CD4-positive, alpha-beta T cell (primary cell): ENCODE measurements around the gene STAM2. TPM values are rescaled to one million over a fixed set of nuclear protein-coding genes. Genes with fewer than 3 reads are reported as not detected.

ENCODE experiments used
- ATAC-seq: fragments of 200-7000 bp; cut with Tn5 transposase; one replicate; pipeline ENCODE4 v1.10.0; 2022; ENCODE audit warnings: mild to moderate bottlenecking; ENCODE audit not compliant: poor library complexity
- CTCF ChIA-PET: fragments of 350-600 bp; sonication (Branson Sonifier 250); formaldehyde crosslinking; loops from one replicate; lab custom pipeline; 2021; ENCODE audit warnings: antibody characterized with exemption, inconsistent platforms; lab: Charles Lee
- POLR2A ChIA-PET: fragments of 350-600 bp; sonication (Branson Sonifier 250); formaldehyde crosslinking; loops from one replicate; lab custom pipeline; 2021; ENCODE audit warnings: antibody characterized with exemption, inconsistent platforms; lab: Charles Lee
- DNase-seq, 14 experiments: peaks; one replicate each; pipeline ENCODE4 v3.0.0-alpha.2; 2013 to 2020; ENCODE audit warnings: mixed read lengths in 2 of 14
- H3K27ac ChIP-seq, 2 donors: one replicate each; pipeline versions ENCODE4 v1.5.1 to v1.7.0; 2013; ENCODE audit warnings: low read length in 2 of 2, low read depth in 1 of 2, mild to moderate bottlenecking in 1 of 2
- H3K27me3 ChIP-seq, 2 experiments: 1 replicate in 1 of 2; 2 replicates in 1 of 2; pipeline versions ENCODE4 v1.6.1 to v1.7.0; 2013; ENCODE audit warnings: low read length in 2 of 2, control low read depth in 1 of 2, mild to moderate bottlenecking in 1 of 2, moderate library complexity in 1 of 2; ENCODE audit not compliant: insufficient read depth in 2 of 2, control insufficient read depth in 1 of 2
- H3K36me3 ChIP-seq: one replicate; pipeline ENCODE4 v1.6.1; 2013; ENCODE audit warnings: low read length, control low read depth; ENCODE audit not compliant: insufficient read depth
- H3K4me1 ChIP-seq: one replicate; pipeline ENCODE4 v1.6.1; 2013; ENCODE audit warnings: low read length, control low read depth; ENCODE audit not compliant: insufficient read depth
- H3K4me3 ChIP-seq: one replicate; pipeline ENCODE4 v1.5.1; 2013; ENCODE audit warnings: mild to moderate bottlenecking, low read length, moderate library complexity
- H3K9me3 ChIP-seq, 2 experiments: 1 replicate in 1 of 2; 2 replicates in 1 of 2; pipeline versions ENCODE4 v1.6.1 to v1.7.0; 2013; ENCODE audit warnings: low read length in 2 of 2, mild to moderate bottlenecking in 2 of 2, control low read depth in 1 of 2, moderate library complexity in 1 of 2; ENCODE audit not compliant: control insufficient read depth in 1 of 2, insufficient read depth in 1 of 2
- H3K27ac Mint-ChIP-seq: one replicate; pipeline ENCODE4 v1.8.0; 2020; ENCODE audit warnings: mixed read lengths
- H3K27me3 Mint-ChIP-seq: one replicate; pipeline ENCODE4 v1.8.0; 2021; ENCODE audit warnings: mixed read lengths
- H3K36me3 Mint-ChIP-seq: one replicate; pipeline ENCODE4 v1.8.0; 2021; ENCODE audit warnings: low read depth, mixed read lengths
- H3K4me1 Mint-ChIP-seq: one replicate; pipeline ENCODE4 v1.8.0; 2021; ENCODE audit warnings: low read depth, mixed read lengths
- H3K4me3 Mint-ChIP-seq: one replicate; pipeline ENCODE4 v1.8.0; 2020; ENCODE audit warnings: mild to moderate bottlenecking, mixed read lengths
- H3K9me3 Mint-ChIP-seq: one replicate; pipeline ENCODE4 v1.8.0; 2020; ENCODE audit warnings: mixed read lengths
- CTCF ChIP-seq: fragments of 200-600 bp; IDR thresholded peaks from one replicate; pipeline ENCODE4 v1.8.0; 2022; ENCODE audit warnings: antibody characterized with exemption, mild to moderate bottlenecking
- intact Hi-C, 2 experiments: fragments of 100-400 bp; cut with DNase I in 1 of 2; cut with micrococcal nuclease in 1 of 2; formaldehyde crosslinking; loops; one replicate each; pipeline versions ENCODE4 v1.15.1 to v1.9.0; 2023 to 2025; cut with DNase I, micrococcal nuclease
- total RNA-seq, 174 experiments: library from RNA in 2 of 174; stranded (reverse) in 2 of 174; gene quantifications; one replicate each; pipeline ENCODE4 v1.2.3 and lab custom pipeline; 2021 to 2026

The STAM2 gene
- total RNA-seq, 2 experiments from 2014 or later, result 4.1 to 4.9 TPM

DNA sequence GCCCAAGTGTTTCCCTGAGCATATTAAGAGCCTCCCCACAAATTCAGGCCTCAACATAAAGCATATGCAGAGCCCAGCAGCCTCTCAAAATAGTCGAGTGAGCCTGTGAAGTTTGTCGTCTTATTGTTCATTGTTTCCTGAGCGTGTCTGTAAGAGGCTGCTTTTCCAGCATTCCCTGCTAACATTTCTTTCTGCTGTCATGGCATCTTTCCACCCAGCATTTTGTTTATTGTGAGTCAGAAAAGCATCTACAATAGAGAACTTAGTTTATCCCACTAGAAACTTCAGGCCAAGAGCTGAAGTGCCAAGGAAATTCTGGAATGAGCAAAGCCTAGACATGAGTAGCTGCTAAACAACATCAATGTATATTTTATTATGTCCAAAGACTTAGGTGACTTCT, 46.3 kb upstream of the STAM2 start:
- no peak overlapping the region for H3K4me3 Mint-ChIP-seq
- no peaks in the 10 kb centered on the region for H3K9me3 Mint-ChIP-seq
- Histone ChIP-seq H3K27ac (no peak overlapping the region), H3K36me3 (no peaks in the 10 kb centered on the region), H3K4me3 (no peak overlapping the region), H3K9me3 (no peaks in the 10 kb centered on the region), H3K27me3 (no peaks in the 10 kb centered on the region), H3K4me1 (no peaks in the 10 kb centered on the region)
- ChIA-PET POLR2A (no interaction called here), CTCF (no interaction called here)
- H3K4me1 Mint-ChIP-seq, result no peaks in the 10 kb centered on the region
- DNase-seq, result no peak
- intact Hi-C loops, result no loop called here
- no peaks in the 10 kb centered on the region for H3K36me3 Mint-ChIP-seq
- TF ChIP-seq CTCF, result no peak
- peaks cover 4% of the 10 kb centered on the region for H3K27me3 Mint-ChIP-seq
- ATAC-seq, result no peak
- H3K27ac Mint-ChIP-seq, result no peak overlapping the region

DNA sequence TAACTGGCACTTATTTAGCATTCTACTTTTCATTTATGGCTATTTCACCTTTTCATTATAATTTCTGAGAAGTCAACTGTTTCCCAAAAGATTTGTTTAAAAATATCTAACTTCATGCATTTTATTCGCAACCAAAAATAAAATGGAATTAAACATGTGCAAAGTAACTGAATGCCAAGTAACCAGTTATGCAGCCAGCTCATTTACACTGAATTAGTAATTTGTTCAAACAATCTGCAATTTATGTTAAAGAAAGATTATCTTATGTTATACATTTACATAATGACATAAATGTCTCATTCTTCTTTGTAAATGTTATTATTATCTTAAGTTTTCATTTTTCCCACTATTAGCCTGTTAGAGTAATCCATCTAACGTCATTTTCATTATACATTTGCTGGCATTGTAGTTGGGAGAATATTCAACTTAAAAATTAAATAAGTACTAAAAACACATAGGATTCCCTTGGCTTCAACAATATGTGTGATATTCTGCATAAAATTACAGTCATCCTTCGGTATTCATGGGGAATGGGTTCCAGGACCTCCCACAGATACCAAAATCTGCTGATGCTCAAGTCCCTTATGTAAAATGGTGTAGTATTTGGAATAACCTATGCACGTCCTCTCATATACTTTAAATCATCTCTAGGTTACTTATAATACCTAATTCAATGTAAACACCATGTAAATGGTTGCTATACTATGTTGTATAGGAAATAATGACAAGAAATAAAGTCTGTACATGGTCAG, 43.7 kb upstream of the STAM2 start:
- DNase-seq (no peak), ATAC-seq (no peak)
- Mint-ChIP-seq H3K36me3 (no peaks in the 10 kb centered on the region), H3K4me3 (no peak overlapping the region), H3K9me3 (no peaks in the 10 kb centered on the region), H3K27me3 (peaks cover 12% of the 10 kb centered on the region), H3K27ac (no peak overlapping the region), H3K4me1 (no peaks in the 10 kb centered on the region)
- no peaks in the 10 kb centered on the region for H3K9me3 ChIP-seq
- no peak overlapping the region for H3K27ac ChIP-seq
- no peaks in the 10 kb centered on the region for H3K36me3 ChIP-seq
- ChIA-PET CTCF (no interaction called here), POLR2A (no interaction called here)
- no peak overlapping the region for H3K4me3 ChIP-seq
- H3K4me1 ChIP-seq, result no peaks in the 10 kb centered on the region
- no peaks in the 10 kb centered on the region for H3K27me3 ChIP-seq
- intact Hi-C loops, result no loop called here
- TF ChIP-seq CTCF, result no peak

DNA sequence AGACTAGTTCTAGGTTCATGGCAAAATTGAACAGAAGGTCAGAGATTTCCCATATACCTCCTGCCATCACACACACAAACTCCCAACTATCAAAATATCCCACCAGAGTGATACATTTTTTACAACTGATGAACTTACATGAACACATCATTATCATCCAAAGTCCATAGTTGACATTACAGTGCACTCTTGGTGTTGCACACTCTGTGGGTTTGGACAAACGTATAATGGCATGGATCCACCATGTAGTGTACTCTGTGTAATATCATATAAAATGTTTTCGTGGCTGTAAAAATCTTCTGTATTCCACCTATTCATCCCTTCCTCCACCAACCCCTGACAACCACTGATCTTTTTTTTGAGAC, 25.9 kb upstream of the STAM2 start:
- H3K9me3 Mint-ChIP-seq, result no peaks in the 10 kb centered on the region
- CTCF ChIA-PET, result no interaction called here
- H3K27ac Mint-ChIP-seq, result no peak overlapping the region
- intact Hi-C loops, result no loop called here
- DNase-seq (no peak), ATAC-seq (no peak)
- H3K36me3 ChIP-seq, result no peaks in the 10 kb centered on the region
- H3K4me1 Mint-ChIP-seq, result no peaks in the 10 kb centered on the region
- no peaks in the 10 kb centered on the region for H3K4me1 ChIP-seq
- no peak overlapping the region for H3K4me3 ChIP-seq
- no peaks in the 10 kb centered on the region for H3K9me3 ChIP-seq
- H3K27me3 ChIP-seq, result peaks cover 0 to 6% of the 10 kb centered on the region in 2 experiments
- no peak overlapping the region for H3K27ac ChIP-seq
- no peak for TF ChIP-seq CTCF
- POLR2A ChIA-PET, result no interaction called here
- no peak overlapping the region for H3K4me3 Mint-ChIP-seq
- H3K36me3 Mint-ChIP-seq, result no peaks in the 10 kb centered on the region
- H3K27me3 Mint-ChIP-seq, result peaks cover 49% of the 10 kb centered on the region
